ENCODE measurements around the gene POLR2L. TPM values are rescaled to one million over a fixed set of nuclear protein-coding genes. Genes with fewer than 3 reads are reported as not detected.

Gene POLR2L
- total RNA-seq, 2 donors from 2014 or later: 33.5 to 83.4 TPM

GRCh38 chr11:816433-816779 is 25.9 kb downstream of the POLR2L start:
- no peaks in the 10 kb centered on the region for H3K27me3 ChIP-seq
- no peak overlapping the region for H3K27ac ChIP-seq
- peaks cover 27% of the 10 kb centered on the region for H3K4me1 ChIP-seq
- H3K4me3 ChIP-seq: no peak overlapping the region
- H3K36me3 ChIP-seq (replicated peaks in 1 of 2; ENCODE audit: insufficient read depth in 1 of 2, low read depth in 2 of 2): peaks cover 0 to 12% of the 10 kb centered on the region in 2 donors
- no peaks in the 10 kb centered on the region for H3K9me3 ChIP-seq
- DNase-seq: no peak
- TF ChIP-seq POLR2A (IDR thresholded peaks at IDR 0.05) (no peak), CTCF (IDR thresholded peaks at IDR 0.05) (no peak)
- intact Hi-C loops (cut with DNase I): no loop called here
- WGBS, 2 donors: 86 to 87% methylated on average over 8 to 11 of the region's 11 CpGs
- no peak for ATAC-seq

- Histone ChIP-seq H3K9me3 (no peaks in the 10 kb centered on the region), H3K27ac (no peak overlapping the region), H3K4me3 (no peak overlapping the region), H3K27me3 (no peaks in the 10 kb centered on the region), H3K4me1 (peaks cover 27% of the 10 kb centered on the region), H3K36me3 (replicated peaks in 1 of 2; ENCODE audit: insufficient read depth in 1 of 2, low read depth in 2 of 2) (peaks cover 0 to 12% of the 10 kb centered on the region in 2 donors)
- no peak for ATAC-seq
- WGBS, 2 donors: 71 to 83% methylated on average over 6 to 11 of the region's 11 CpGs
- no peak for DNase-seq
- TF ChIP-seq CTCF (IDR thresholded peaks at IDR 0.05): no peak
- TF ChIP-seq POLR2A (IDR thresholded peaks at IDR 0.05): no peak
- intact Hi-C loops (cut with DNase I): no loop called here
Measured at GRCh38 chr11:815675-816432, 26.5 kb downstream of the POLR2L start.

- no peaks in the 10 kb centered on the region for H3K9me3 ChIP-seq
- TF ChIP-seq POLR2A (IDR thresholded peaks at IDR 0.05) (no peak), CTCF (IDR thresholded peaks at IDR 0.05) (no peak)
- WGBS, 2 donors: 72 to 100% methylated on average over 6 to 8 of the region's 9 CpGs
- H3K4me3 ChIP-seq: no peak overlapping the region
- H3K36me3 ChIP-seq (replicated peaks in 1 of 2; ENCODE audit: insufficient read depth in 1 of 2, low read depth in 2 of 2): peaks cover 0 to 12% of the 10 kb centered on the region in 2 donors
- ATAC-seq (no peak), DNase-seq (no peak)
- peaks cover 25% of the 10 kb centered on the region for H3K4me1 ChIP-seq
- H3K27me3 ChIP-seq: no peaks in the 10 kb centered on the region
- intact Hi-C loops (cut with DNase I): no loop called here
- H3K27ac ChIP-seq: no peak overlapping the region
Measured at GRCh38 chr11:813456-814096, 28.8 kb downstream of the POLR2L start.

GRCh38 chr11:813072-813455 is 29.3 kb downstream of the POLR2L start:
- intact Hi-C loops (cut with DNase I): no loop called here
- Histone ChIP-seq H3K36me3 (replicated peaks in 1 of 2; ENCODE audit: insufficient read depth in 1 of 2, low read depth in 2 of 2) (peaks cover 0 to 12% of the 10 kb centered on the region in 2 donors), H3K9me3 (no peaks in the 10 kb centered on the region), H3K4me3 (no peak overlapping the region), H3K27me3 (no peaks in the 10 kb centered on the region), H3K4me1 (peaks cover 25% of the 10 kb centered on the region), H3K27ac (no peak overlapping the region)
- no peak for DNase-seq
- TF ChIP-seq POLR2A (IDR thresholded peaks at IDR 0.05) (no peak), CTCF (IDR thresholded peaks at IDR 0.05) (no peak)
- 87 to 91% methylated on average over 6 of the region's 6 CpGs for WGBS, 2 donors
- ATAC-seq: no peak

All from body of pancreas (tissue), 4 donors.